ENCODE measurements around the gene MYO18A. TPM values are rescaled to one million over a fixed set of nuclear protein-coding genes. Genes with fewer than 3 reads are reported as not detected.
"Not testable (repeated sequence)": the region's sequence is repeated elsewhere in the genome, so short reads cannot be mapped to it uniquely, and the experiment has no call there.

The MYO18A gene
- total and polyA plus RNA-seq, 7 experiments from 2014 or later = 10.2 to 144 (median 95.3) TPM

DNA sequence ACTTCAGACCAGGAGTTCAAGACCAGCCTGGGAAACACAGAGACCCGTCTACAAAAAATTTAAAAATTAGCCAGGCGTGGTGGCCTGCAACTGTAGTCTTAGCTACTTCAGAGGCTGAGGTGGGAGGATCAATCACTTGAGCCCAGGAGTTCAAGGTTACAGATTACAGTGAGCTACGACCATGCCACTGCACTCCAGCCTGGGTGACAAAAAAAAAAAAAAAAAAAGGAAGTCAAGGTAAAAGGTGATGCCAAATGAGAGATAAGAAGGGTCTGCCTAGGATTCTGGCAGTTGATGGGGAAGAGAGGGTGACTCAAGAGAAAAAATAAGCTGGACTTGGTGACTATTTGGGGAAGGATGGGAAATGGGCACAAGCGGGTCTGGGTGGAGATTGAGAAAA is 32.5 kb downstream of the MYO18A start:
- Histone ChIP-seq H3K9me3 (ENCODE audit: control insufficient read depth in 2 of 3, low read length in 3 of 3) (no peaks in the 10 kb centered on the region), H3K27me3 (ENCODE audit: control insufficient read depth in 2 of 2, insufficient read depth in 2 of 2, low read length in 2 of 2) (no peaks in the 10 kb centered on the region), H3K27ac (ENCODE audit: low read depth, low read length) (no peak overlapping the region), H3K4me1 (ENCODE audit: control insufficient read depth in 2 of 2, insufficient read depth in 2 of 2, low read length in 2 of 2) (peaks cover 9 to 22% of the 10 kb centered on the region in 2 donors), H3K36me3 (ENCODE audit: control insufficient read depth in 2 of 3, insufficient read depth in 3 of 3, low read length in 3 of 3) (no peaks in the 10 kb centered on the region), H3K4me3 (ENCODE audit: low read length) (no peak overlapping the region)
- peak overlapping the region; percentile 34 to 96 (median 81) for H3K27ac Mint-ChIP-seq
- H3K27me3 Mint-ChIP-seq = no peaks in the 10 kb centered on the region
- POLR2A ChIA-PET = interaction anchor here (0.6 to 4.7 kb wide), 8 partner anchors 8 to 147 kb away, joined by 3 to 27 read pairs (median 6); partner anchors contain the start of genes MYO18A and NUFIP2
- ATAC-seq (no peak), DNase-seq (no peak)
- intact Hi-C loops (cut with micrococcal nuclease) = loop anchor here (1.0 to 10.0 kb wide), 7 partner anchors 7 to 423 kb away; partner anchors contain the start of genes ABHD15 (in 2 of the 2), TP53I13 (in 2 of the 2), NEK8 (in 1 of the 2) and TLCD1 (in 1 of the 2)
- peaks cover 0 to 2% (median 0%) of the 10 kb centered on the region in 11 donors for H3K9me3 Mint-ChIP-seq
- CTCF ChIA-PET = interaction anchor here (0.7 to 14.3 kb wide), 8 partner anchors 10 to 577 kb away, joined by 3 to 230 read pairs (median 16); partner anchors contain the start of gene MYO18A
- peaks cover 0 to 2% (median 0%) of the 10 kb centered on the region in 5 donors for H3K36me3 Mint-ChIP-seq
- peak overlapping the region in 7 of 10 donors; percentile 23 to 70 (median 61) for H3K4me3 Mint-ChIP-seq
- H3K4me1 Mint-ChIP-seq = peaks cover 38 to 59% (median 45%) of the 10 kb centered on the region in 7 donors

DNA sequence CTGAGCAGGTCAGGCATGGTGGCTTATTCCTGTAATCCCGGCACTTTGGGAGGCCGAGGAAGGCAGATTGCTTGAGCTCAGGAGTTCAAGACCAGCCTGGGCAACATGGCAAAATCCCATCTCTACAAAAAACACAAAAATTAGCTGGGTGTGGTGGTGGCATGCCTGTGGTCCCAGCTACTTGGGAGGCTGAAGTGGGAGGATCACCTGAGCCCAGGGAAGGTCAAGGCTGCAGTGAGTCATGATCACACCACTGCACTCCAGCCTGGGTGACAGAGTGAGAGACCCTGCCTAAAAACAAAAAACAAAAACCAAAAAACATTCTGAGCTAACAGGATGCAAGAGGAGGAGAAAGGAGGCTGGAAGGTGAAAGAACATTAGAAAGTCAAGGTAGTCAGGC is 33.0 kb downstream of the MYO18A start:
- peaks cover 12 to 26% of the 10 kb centered on the region in 2 donors for H3K4me1 ChIP-seq (ENCODE audit: control insufficient read depth in 2 of 2, insufficient read depth in 2 of 2, low read length in 2 of 2)
- H3K27ac Mint-ChIP-seq = peak overlapping the region in 8 of 9 donors; percentile 28 to 96 (median 82)
- not testable (repeated sequence) for H3K27ac ChIP-seq (ENCODE audit: low read depth, low read length); H3K27me3 ChIP-seq (ENCODE audit: control insufficient read depth in 2 of 2, insufficient read depth in 2 of 2, low read length in 2 of 2); DNase-seq; H3K36me3 ChIP-seq (ENCODE audit: control insufficient read depth in 2 of 3, insufficient read depth in 3 of 3, low read length in 3 of 3); H3K36me3 Mint-ChIP-seq; H3K27me3 Mint-ChIP-seq; H3K9me3 Mint-ChIP-seq; H3K4me3 ChIP-seq (ENCODE audit: low read length); H3K9me3 ChIP-seq (ENCODE audit: control insufficient read depth in 2 of 3, low read length in 3 of 3); ATAC-seq
- intact Hi-C loops (cut with micrococcal nuclease) = loop anchor here (10.0 kb wide), 2 partner anchors 418 to 422 kb away; partner anchors contain the start of genes ABHD15 (in 2 of the 2), TP53I13 (in 2 of the 2), NEK8 (in 1 of the 2) and TLCD1 (in 1 of the 2)
- peaks cover 40 to 63% (median 49%) of the 10 kb centered on the region in 7 donors for H3K4me1 Mint-ChIP-seq
- H3K4me3 Mint-ChIP-seq = peak overlapping the region in 3 of 10 donors; percentile 36 to 69 (median 62)
- ChIA-PET CTCF (interaction anchor here (0.7 to 14.3 kb wide), 6 partner anchors 23 to 577 kb away, joined by 3 to 230 read pairs (median 54); partner anchors contain the start of gene MYO18A), POLR2A (interaction anchor here (0.7 to 4.7 kb wide), 5 partner anchors 8 to 147 kb away, joined by 3 to 27 read pairs (median 8); partner anchors contain the start of genes MYO18A and NUFIP2)

DNA sequence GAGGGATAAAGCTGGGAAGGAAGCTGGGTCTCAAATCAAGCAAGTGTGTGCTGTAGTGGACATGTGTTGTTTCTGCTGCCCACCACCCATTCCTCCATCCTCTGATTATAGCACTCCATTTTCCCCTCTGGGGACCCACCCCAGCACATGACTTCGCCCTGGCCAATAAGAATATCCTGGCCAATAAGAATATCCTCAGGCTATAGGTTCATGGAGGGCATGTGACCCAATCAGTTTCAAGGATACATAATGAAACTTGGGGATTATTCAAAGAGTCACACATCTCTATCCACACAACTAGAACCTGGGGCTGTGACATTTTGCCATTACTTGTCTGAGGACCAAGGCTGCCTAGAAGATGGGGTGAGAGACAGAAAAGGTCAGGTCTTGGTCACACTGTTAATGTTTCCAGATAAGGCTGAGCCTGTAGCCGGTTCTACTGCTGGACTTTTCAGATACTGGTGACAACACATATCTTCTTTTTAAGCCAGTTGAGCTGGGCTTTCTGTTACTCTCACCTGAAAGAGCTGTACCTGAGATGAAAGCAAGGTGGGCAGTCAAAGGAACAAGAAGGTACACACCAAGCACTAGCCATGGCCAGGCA is 33.7 kb downstream of the MYO18A start:
- Histone ChIP-seq H3K27me3 (ENCODE audit: control insufficient read depth in 2 of 2, insufficient read depth in 2 of 2, low read length in 2 of 2) (no peaks in the 10 kb centered on the region), H3K9me3 (ENCODE audit: control insufficient read depth in 2 of 3, low read length in 3 of 3) (no peaks in the 10 kb centered on the region), H3K4me3 (ENCODE audit: low read length) (no peak overlapping the region), H3K4me1 (ENCODE audit: control insufficient read depth in 2 of 2, insufficient read depth in 2 of 2, low read length in 2 of 2) (peaks cover 19 to 33% of the 10 kb centered on the region in 2 donors), H3K36me3 (ENCODE audit: control insufficient read depth in 2 of 3, insufficient read depth in 3 of 3, low read length in 3 of 3) (no peaks in the 10 kb centered on the region), H3K27ac (ENCODE audit: low read depth, low read length) (peak overlapping the region; percentile 39)
- peaks cover 44 to 68% (median 54%) of the 10 kb centered on the region in 7 donors for H3K4me1 Mint-ChIP-seq
- H3K9me3 Mint-ChIP-seq = peaks cover 0 to 2% (median 0%) of the 10 kb centered on the region in 11 donors
- no peaks in the 10 kb centered on the region for H3K27me3 Mint-ChIP-seq
- ChIA-PET POLR2A (interaction anchor here (1.1 to 4.7 kb wide), 5 partner anchors 22 to 146 kb away, joined by 5 to 27 read pairs (median 8); no protein-coding TSS in a partner anchor), CTCF (interaction anchor here (1.1 to 14.3 kb wide), 8 partner anchors 9 to 116 kb away, joined by 3 to 230 read pairs (median 16); partner anchors contain the start of gene MYO18A)
- peak overlapping the region in 8 of 9 donors; percentile 28 to 87 (median 51) for H3K27ac Mint-ChIP-seq
- DNase-seq = no peak
- intact Hi-C loops (cut with micrococcal nuclease) = loop anchor here (10.0 kb wide), 2 partner anchors 418 to 422 kb away; partner anchors contain the start of genes ABHD15 (in 2 of the 2), TP53I13 (in 2 of the 2), NEK8 (in 1 of the 2) and TLCD1 (in 1 of the 2)
- H3K4me3 Mint-ChIP-seq = peak overlapping the region in 1 of 10 donors; percentile 14
- no peak for ATAC-seq
- H3K36me3 Mint-ChIP-seq = peaks cover 0 to 2% (median 0%) of the 10 kb centered on the region in 5 donors

DNA sequence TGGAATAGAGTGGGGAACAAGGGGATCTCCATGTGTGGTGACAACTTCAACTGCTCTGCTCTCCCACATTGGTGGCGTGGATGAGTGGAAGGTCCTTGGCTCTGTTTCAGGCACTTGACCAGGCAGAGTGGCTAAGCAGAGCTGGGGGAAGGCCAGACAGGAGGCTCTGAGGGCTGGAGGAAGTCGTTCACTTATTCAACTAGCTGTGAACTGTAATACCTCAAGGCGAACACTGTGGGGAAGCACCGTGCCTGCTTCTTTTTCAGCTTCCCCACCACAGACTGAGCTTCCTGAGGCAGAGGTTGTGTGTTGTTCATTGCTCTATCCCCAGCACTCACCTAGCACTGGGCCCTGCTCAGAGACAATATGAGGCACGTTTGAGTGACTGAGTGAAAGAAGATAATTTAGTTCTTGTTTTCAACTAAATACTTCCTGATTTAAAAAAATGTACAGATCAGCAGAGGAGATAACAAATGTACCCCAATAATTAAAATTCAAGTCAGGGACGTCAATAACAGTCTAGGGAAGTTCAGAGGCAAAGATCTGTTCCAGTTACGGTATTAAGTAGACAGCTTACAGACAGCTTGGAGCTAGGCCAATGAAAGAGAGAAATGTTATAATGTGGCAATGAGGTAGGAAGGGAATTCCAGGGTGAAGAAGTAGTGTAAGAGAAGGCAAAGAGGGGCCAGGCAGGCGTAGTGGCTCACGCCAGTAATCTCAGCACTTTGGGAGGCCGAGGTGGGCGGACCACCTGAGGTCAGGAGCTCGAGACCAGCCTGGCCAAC is 34.7 kb downstream of the MYO18A start:
- ATAC-seq = peak; percentile 63
- Mint-ChIP-seq H3K4me3 (peak overlapping the region in 4 of 10 donors; percentile 11 to 50 (median 34)), H3K27ac (peak overlapping the region; percentile 53 to 92 (median 84)), H3K36me3 (no peaks in the 10 kb centered on the region), H3K27me3 (no peaks in the 10 kb centered on the region), H3K9me3 (peaks cover 0 to 2% (median 0%) of the 10 kb centered on the region in 11 donors), H3K4me1 (peaks cover 49 to 72% (median 60%) of the 10 kb centered on the region in 7 donors)
- H3K9me3 ChIP-seq (ENCODE audit: control insufficient read depth in 2 of 3, low read length in 3 of 3) = no peaks in the 10 kb centered on the region
- DNase-seq = peak in 8 of 9 donors; percentile 52 to 77 (median 70)
- ChIA-PET CTCF (interaction anchor here (0.5 to 14.3 kb wide), 19 partner anchors 8 to 1716 kb away, joined by 3 to 230 read pairs (median 4); partner anchors contain the start of gene MYO18A), POLR2A (interaction anchor here (0.5 to 1.8 kb wide), 13 partner anchors 13 to 453 kb away, joined by 3 to 8 read pairs (median 4); partner anchors contain the start of genes MYO18A and NUFIP2)
- H3K4me3 ChIP-seq (ENCODE audit: low read length) = peak overlapping the region; percentile 18
- no peaks in the 10 kb centered on the region for H3K27me3 ChIP-seq (ENCODE audit: control insufficient read depth in 2 of 2, insufficient read depth in 2 of 2, low read length in 2 of 2)
- peak overlapping the region; percentile 50 for H3K27ac ChIP-seq (ENCODE audit: low read depth, low read length)
- intact Hi-C loops (cut with micrococcal nuclease) = loop anchor here (1.0 to 10.0 kb wide), 6 partner anchors 21 to 421 kb away; partner anchors contain the start of genes ABHD15 (in 2 of the 2), TP53I13 (in 2 of the 2), MYO18A (in 1 of the 2) and NEK8 (in 1 of the 2)
- no peaks in the 10 kb centered on the region for H3K36me3 ChIP-seq (ENCODE audit: control insufficient read depth in 2 of 3, insufficient read depth in 3 of 3, low read length in 3 of 3)
- H3K4me1 ChIP-seq (ENCODE audit: control insufficient read depth in 2 of 2, insufficient read depth in 2 of 2, low read length in 2 of 2) = peaks cover 29 to 40% of the 10 kb centered on the region in 2 donors

DNA sequence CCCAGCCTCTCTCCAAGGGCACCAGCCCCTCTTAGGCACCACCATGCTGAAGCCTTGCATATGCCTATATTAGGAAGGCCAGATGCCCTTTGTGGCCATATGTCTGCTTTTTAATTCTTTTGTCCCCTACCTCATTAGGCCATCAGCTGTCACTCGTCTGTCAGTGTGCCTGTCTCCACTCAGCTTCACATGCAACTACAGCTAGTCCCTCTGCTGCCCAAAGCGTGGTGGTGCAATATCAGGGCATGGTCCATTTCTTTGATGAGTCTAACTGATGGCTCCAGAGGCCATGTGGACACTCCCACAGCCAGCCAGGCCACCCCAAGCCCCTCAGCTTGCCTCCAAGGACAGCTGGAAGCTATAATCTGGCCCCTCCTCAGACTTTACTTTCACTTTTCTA is 36.3 kb downstream of the MYO18A start:
- no peaks in the 10 kb centered on the region for H3K9me3 ChIP-seq (ENCODE audit: control insufficient read depth in 2 of 3, low read length in 3 of 3)
- ATAC-seq (no peak), DNase-seq (no peak)
- Mint-ChIP-seq H3K27ac (peak overlapping the region in 8 of 9 donors; percentile 1 to 66 (median 58)), H3K4me3 (peak overlapping the region in 3 of 10 donors; percentile 6 to 42 (median 26)), H3K36me3 (no peaks in the 10 kb centered on the region), H3K27me3 (no peaks in the 10 kb centered on the region), H3K4me1 (peaks cover 44 to 69% (median 56%) of the 10 kb centered on the region in 7 donors), H3K9me3 (peaks cover 0 to 2% (median 0%) of the 10 kb centered on the region in 11 donors)
- intact Hi-C loops (cut with micrococcal nuclease) = loop anchor here (10.0 kb wide), 2 partner anchors 419 to 421 kb away; partner anchors contain the start of genes ABHD15 (in 2 of the 2), TP53I13 (in 2 of the 2), NEK8 (in 1 of the 2) and TLCD1 (in 1 of the 2)
- H3K27me3 ChIP-seq (ENCODE audit: control insufficient read depth in 2 of 2, insufficient read depth in 2 of 2, low read length in 2 of 2) = no peaks in the 10 kb centered on the region
- POLR2A ChIA-PET = interaction anchor here (0.7 to 1.0 kb wide), 2 partner anchors 20 to 36 kb away, joined by 3 to 4 read pairs; partner anchors contain the start of gene MYO18A
- CTCF ChIA-PET = interaction anchor here (1.1 to 14.3 kb wide), 3 partner anchors 19 to 76 kb away, joined by 4 to 230 read pairs (median 93); partner anchors contain the start of gene MYO18A
- peaks cover 29 to 33% of the 10 kb centered on the region in 2 donors for H3K4me1 ChIP-seq (ENCODE audit: control insufficient read depth in 2 of 2, insufficient read depth in 2 of 2, low read length in 2 of 2)
- H3K36me3 ChIP-seq (ENCODE audit: control insufficient read depth in 2 of 3, insufficient read depth in 3 of 3, low read length in 3 of 3) = no peaks in the 10 kb centered on the region
- no peak overlapping the region for H3K27ac ChIP-seq (ENCODE audit: low read depth, low read length)
- H3K4me3 ChIP-seq (ENCODE audit: low read length) = no peak overlapping the region
